Activated CD4-positive, alpha-beta T cell treated with anti-CD3 and anti-CD28 coated beads, Interleukin-2, Interleukin-4, amounts not matched to agents 100 ng/mL and 50 ng/mL, durations not matched to agents 16 hours and 8 hours (primary cell): ENCODE measurements around the gene SPEM3.
"Not testable (repeated sequence)": the region's sequence is repeated elsewhere in the genome, so short reads cannot be mapped to it uniquely, and the experiment has no call there.

Source experiments
- DNase-seq: peaks from one replicate; pipeline ENCODE4 v3.0.0-alpha.2; 2020; ENCODE audit warnings: low spot score

SPEM3 gene

GRCh38 chr17:7474767-7475166 lies 46.1 kb downstream of the SPEM3 start:
- DNase-seq, result not testable (repeated sequence)

- DNase-seq, result no peak
Observed at GRCh38 chr17:7475764-7476422, 47.2 kb downstream of the SPEM3 start.

GRCh38 chr17:7476494-7476893 lies 47.8 kb downstream of the SPEM3 start:
- DNase-seq, result no peak

GRCh38 chr17:7476951-7477350 lies 48.3 kb downstream of the SPEM3 start:
- no peak for DNase-seq

- no peak for DNase-seq
Observed at GRCh38 chr17:7477392-7478275, 49.0 kb downstream of the SPEM3 start.

- peak; percentile 31 for DNase-seq
Observed at GRCh38 chr17:7478276-7479212, 49.9 kb downstream of the SPEM3 start.

GRCh38 chr17:7479213-7480088 lies 50.8 kb downstream of the SPEM3 start, which contains the start of gene ZBTB4:
TSS of gene ZBTB4 (minus strand) at chr17:7479631. CDS start at chr17:7466801, 12,830 bp downstream.
- DNase-seq, result peak; percentile 34

GRCh38 chr17:7480089-7480384 lies 51.4 kb downstream of the SPEM3 start:
- no peak for DNase-seq

- DNase-seq, result not testable (repeated sequence)
Observed at GRCh38 chr17:7481275-7481674, 52.6 kb downstream of the SPEM3 start, which contains the start of gene SLC35G6. TSS of gene SLC35G6 (plus strand) at chr17:7481446. CDS start at chr17:7481517, 71 bp downstream.

GRCh38 chr17:7481842-7482741 lies 53.4 kb downstream of the SPEM3 start:
- DNase-seq, result not testable (repeated sequence)
